ENCODE results near the gene ZNF316. TPM values are rescaled to one million over a fixed set of nuclear protein-coding genes. Genes with fewer than 3 reads are reported as not detected.

The ZNF316 gene
- total RNA-seq, 4 donors from 2014 or later, result 15.6 to 39.5 (median 27.3) TPM

DNA sequence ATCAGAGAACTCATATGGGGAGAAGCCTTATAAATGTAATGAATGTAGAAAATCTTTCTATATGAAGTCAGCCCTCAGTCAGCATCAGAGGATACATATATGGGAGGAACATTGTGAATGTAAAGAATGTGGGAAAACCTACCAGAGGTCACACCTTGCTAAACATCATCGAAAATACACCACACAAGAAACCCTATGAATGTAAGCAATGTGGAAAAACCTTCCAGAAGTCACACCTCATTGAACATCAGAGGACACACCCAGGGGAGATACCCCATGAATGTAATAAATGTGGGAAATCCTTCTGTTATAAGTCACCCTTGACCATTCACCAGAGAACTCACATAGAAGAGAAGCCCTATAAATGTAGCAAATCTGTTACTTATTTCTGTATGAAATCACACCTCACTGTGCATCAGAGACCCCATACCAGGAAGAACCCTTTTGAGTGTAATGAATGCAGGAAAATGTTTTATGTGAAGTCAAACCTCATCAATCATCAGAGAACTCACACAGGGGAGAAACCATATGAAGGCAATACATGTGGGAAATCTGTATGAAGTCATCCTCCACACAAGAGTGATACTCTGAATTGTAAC lies 38.8 kb downstream of the ZNF316 start:
- intact Hi-C loops (cut with DNase I; ENCODE audit: low total_unique reads), result no loop called here
- no peaks in the 10 kb centered on the region for H3K27me3 ChIP-seq
- DNase-seq, result no peak
- no peak overlapping the region for H3K27ac ChIP-seq
- TF ChIP-seq POLR2A (IDR thresholded peaks at IDR 0.05), result no peak
- no peak for TF ChIP-seq CTCF (IDR thresholded peaks at IDR 0.05)
- H3K4me1 ChIP-seq, result no peaks in the 10 kb centered on the region
- peaks cover 0 to 77% of the 10 kb centered on the region in 2 donors for H3K9me3 ChIP-seq
- no peak overlapping the region for H3K4me3 ChIP-seq
- no peaks in the 10 kb centered on the region for H3K36me3 ChIP-seq

- Histone ChIP-seq H3K27me3 (no peaks in the 10 kb centered on the region), H3K27ac (no peak overlapping the region), H3K9me3 (peaks cover 0 to 87% of the 10 kb centered on the region in 2 donors), H3K4me1 (no peaks in the 10 kb centered on the region), H3K4me3 (no peak overlapping the region), H3K36me3 (no peaks in the 10 kb centered on the region)
- TF ChIP-seq POLR2A (IDR thresholded peaks at IDR 0.05) (no peak), CTCF (IDR thresholded peaks at IDR 0.05) (no peak)
- intact Hi-C loops (cut with DNase I; ENCODE audit: low total_unique reads), result no loop called here
- no peak for DNase-seq
These were observed 43.0 kb downstream of the ZNF316 start for GRCh38 chr7:6680146-6680545.

DNA sequence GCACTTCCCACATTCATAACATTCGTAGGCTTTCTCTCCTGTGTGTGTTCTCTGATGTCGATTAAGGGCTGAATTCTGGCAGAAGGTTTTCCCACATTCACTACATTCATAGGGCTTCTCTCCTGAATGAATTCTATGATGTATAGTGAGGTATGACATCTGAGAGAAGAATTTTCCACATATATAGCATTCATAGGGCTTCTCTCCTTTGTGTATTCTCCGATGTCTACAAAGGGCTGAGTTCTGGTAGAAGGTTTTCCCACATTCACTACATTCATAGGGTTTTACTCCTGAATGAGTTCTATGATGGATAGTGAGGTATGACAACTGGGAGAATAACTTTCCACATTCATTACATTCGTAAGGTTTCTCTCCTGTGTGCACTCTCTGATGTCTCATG lies 54.0 kb downstream of the ZNF316 start:
- no peak for DNase-seq
- Histone ChIP-seq H3K9me3 (peaks cover 13 to 86% of the 10 kb centered on the region in 2 donors), H3K27ac (no peak overlapping the region), H3K4me3 (no peak overlapping the region), H3K4me1 (no peaks in the 10 kb centered on the region), H3K27me3 (no peaks in the 10 kb centered on the region), H3K36me3 (peaks cover 0 to 15% of the 10 kb centered on the region in 2 donors)
- TF ChIP-seq POLR2A (IDR thresholded peaks at IDR 0.05) (no peak), CTCF (IDR thresholded peaks at IDR 0.05) (no peak)
- intact Hi-C loops (cut with DNase I; ENCODE audit: low total_unique reads), result no loop called here

- Histone ChIP-seq H3K4me1 (no peaks in the 10 kb centered on the region), H3K4me3 (no peak overlapping the region), H3K27me3 (no peaks in the 10 kb centered on the region), H3K9me3 (peaks cover 13 to 87% of the 10 kb centered on the region in 2 donors), H3K27ac (no peak overlapping the region), H3K36me3 (peaks cover 0 to 14% of the 10 kb centered on the region in 2 donors)
- intact Hi-C loops (cut with DNase I; ENCODE audit: low total_unique reads), result no loop called here
- TF ChIP-seq CTCF (IDR thresholded peaks at IDR 0.05) (no peak), POLR2A (IDR thresholded peaks at IDR 0.05) (no peak)
- no peak for DNase-seq
These were observed 54.5 kb downstream of the ZNF316 start for GRCh38 chr7:6691609-6692106.

DNA sequence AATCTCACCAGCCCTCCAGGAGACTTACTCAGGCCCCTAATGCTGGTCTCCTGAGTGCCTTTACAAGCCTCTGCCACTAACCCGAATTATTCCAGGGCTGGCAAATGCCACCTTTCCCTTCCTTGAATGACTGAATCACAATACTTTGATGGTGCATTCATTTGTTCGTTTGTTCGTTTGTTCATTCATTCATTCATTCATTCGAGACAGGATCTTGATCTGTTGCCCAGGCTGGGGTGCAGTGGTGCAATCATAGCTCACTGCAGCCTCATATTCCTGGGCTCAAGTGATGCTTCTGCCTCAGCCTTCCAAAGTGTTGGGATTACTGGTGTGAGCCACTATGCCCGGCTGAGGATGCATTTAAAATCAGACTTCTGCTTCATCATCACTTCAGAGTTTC lies 63.7 kb downstream of the ZNF316 start:
- TF ChIP-seq POLR2A (IDR thresholded peaks at IDR 0.05) (no peak), CTCF (IDR thresholded peaks at IDR 0.05) (no peak)
- DNase-seq, result no peak
- Histone ChIP-seq H3K9me3 (peaks cover 0 to 27% of the 10 kb centered on the region in 2 donors), H3K27me3 (no peaks in the 10 kb centered on the region), H3K4me1 (peaks cover 8% of the 10 kb centered on the region in 2 donors), H3K27ac (no peak overlapping the region), H3K36me3 (peaks cover 0 to 3% of the 10 kb centered on the region in 2 donors), H3K4me3 (no peak overlapping the region)
- intact Hi-C loops (cut with DNase I; ENCODE audit: low total_unique reads), result no loop called here
